Subcutaneous adipose tissue (tissue), 4 donors: ENCODE data around the gene MN1. TPM values are rescaled to one million over a fixed set of nuclear protein-coding genes. Genes with fewer than 3 reads are reported as not detected.

Source experiments
- total RNA-seq, 4 donors: library from RNA; depleted of rRNA; stranded (reverse); fragments of >200 nt; gene quantifications; one replicate each; pipeline ENCODE4 v1.1.0, GENCODE V29; 2016
- TF ChIP-seq, protein P1 (sequence below): fragments of 450-650 bp; IDR thresholded peaks from one replicate; pipeline ENCODE4 v1.5.1; 2016; ENCODE audit warnings: low read depth, mild to moderate bottlenecking, control low read depth, antibody characterized with exemption, moderate library complexity

The MN1 gene
- total RNA-seq, 4 donors from 2014 or later, result 0.68 to 3.0 (median 1.6) TPM

GRCh38 chr22:27836181-27836580, 34.6 kb upstream of the MN1 start:
- TF ChIP-seq, protein P1, sequence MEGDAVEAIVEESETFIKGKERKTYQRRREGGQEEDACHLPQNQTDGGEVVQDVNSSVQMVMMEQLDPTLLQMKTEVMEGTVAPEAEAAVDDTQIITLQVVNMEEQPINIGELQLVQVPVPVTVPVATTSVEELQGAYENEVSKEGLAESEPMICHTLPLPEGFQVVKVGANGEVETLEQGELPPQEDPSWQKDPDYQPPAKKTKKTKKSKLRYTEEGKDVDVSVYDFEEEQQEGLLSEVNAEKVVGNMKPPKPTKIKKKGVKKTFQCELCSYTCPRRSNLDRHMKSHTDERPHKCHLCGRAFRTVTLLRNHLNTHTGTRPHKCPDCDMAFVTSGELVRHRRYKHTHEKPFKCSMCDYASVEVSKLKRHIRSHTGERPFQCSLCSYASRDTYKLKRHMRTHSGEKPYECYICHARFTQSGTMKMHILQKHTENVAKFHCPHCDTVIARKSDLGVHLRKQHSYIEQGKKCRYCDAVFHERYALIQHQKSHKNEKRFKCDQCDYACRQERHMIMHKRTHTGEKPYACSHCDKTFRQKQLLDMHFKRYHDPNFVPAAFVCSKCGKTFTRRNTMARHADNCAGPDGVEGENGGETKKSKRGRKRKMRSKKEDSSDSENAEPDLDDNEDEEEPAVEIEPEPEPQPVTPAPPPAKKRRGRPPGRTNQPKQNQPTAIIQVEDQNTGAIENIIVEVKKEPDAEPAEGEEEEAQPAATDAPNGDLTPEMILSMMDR, result no peak

DNA sequence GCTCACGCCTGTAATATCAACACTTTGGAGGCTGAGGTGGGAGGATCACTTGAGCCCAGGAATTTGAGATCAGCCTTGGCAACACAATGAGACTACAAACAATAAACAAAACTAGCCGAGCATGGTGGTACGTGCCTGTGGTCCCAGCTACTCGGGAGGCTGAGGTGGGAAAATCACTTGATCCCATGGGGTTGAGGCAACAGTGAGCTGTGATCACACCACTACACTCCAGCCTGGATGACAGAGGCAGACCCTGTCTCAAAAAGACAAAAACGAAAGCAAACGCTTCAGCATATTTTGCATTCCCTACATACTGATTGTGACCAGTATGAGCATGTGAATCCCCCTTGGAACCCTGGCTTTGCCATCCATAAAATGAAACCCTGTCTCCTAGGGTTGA, 33.9 kb upstream of the MN1 start:
- TF ChIP-seq, protein P1, result no peak

GRCh38 chr22:27834364-27835185, 33.0 kb upstream of the MN1 start:
- TF ChIP-seq, protein P1, result no peak

- TF ChIP-seq, protein P1, result no peak
These were observed 32.2 kb upstream of the MN1 start for GRCh38 chr22:27833803-27834202.

GRCh38 chr22:27832606-27833005, 31.1 kb upstream of the MN1 start:
- TF ChIP-seq, protein P1, result no peak

DNA sequence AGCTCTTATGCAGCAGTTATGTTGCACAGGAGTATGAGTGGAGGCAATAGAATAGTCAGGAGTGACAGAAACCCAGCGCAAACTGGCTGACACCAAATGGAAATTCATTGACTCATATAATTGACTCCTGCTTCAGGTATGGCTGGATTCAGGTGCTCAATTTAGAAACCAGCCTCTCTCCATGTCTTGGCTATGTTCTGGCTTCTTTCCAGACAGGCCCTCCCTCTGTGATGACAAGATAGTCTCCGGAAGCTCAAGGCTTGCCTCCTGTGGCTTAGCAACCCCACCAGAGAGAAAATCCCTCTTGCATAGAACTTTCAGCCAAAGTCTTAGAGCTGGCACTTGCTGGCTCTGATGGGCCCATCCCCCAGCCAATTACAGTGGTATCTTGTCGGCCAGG, 28.1 kb upstream of the MN1 start:
- TF ChIP-seq, protein P1, result no peak

GRCh38 chr22:27827604-27828587, 26.3 kb upstream of the MN1 start:
- TF ChIP-seq, protein P1, result no peak
